Stimulated activated CD4-positive, alpha-beta T cell treated with anti-CD3 and anti-CD28 coated beads, TNF-alpha, amount 100 ng/mL, for 24 hours (primary cell): Measurements from ENCODE around the gene APLF.
"Not testable (repeated sequence)": the region's sequence is repeated elsewhere in the genome, so short reads cannot be mapped to it uniquely, and the experiment has no call there.

Experiments used
- DNase-seq, 3 experiments: peaks; one replicate each; pipeline ENCODE4 v3.0.0-alpha.2; 2020; ENCODE audit warnings: low read depth in 3 of 3

The APLF gene

DNA sequence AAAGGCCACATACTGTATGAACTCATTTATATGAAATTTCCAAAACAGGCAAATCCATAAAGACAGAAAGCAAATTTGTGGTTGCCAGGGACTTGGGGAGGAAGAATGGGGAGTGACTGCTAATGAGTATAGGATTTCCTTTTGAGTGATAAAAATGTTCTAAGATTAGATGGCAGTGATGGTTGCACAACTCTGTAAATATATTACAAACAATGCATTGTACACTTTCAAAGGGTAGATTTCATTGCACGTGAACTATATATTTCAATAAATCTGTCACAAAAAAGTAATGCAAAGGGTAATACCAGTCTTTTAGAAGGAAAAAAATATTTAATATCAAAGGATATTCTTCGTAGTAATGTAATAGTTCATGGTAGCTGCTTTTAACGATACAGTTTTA lies 112.3 kb downstream of the APLF start:
- DNase-seq, result no peak

DNA sequence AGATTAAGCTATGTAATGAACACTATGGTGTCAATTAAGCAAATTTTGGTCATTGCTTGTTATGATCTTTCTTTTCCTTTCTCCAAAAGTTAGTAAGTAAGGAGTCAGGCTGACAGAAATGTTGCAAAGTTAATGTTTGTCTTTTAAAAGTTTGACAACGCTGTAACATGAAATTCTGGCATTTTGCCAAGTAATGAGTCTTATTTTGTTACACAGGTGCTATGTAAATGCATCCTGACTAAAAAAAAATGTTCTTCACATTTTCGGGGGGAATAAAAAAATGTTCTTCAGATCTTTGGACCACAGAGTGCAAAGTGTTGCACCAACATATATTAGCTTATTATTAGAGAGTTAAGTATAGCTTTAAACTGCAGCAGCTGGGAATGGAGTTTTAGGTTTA lies 121.2 kb downstream of the APLF start:
- no peak for DNase-seq

DNA sequence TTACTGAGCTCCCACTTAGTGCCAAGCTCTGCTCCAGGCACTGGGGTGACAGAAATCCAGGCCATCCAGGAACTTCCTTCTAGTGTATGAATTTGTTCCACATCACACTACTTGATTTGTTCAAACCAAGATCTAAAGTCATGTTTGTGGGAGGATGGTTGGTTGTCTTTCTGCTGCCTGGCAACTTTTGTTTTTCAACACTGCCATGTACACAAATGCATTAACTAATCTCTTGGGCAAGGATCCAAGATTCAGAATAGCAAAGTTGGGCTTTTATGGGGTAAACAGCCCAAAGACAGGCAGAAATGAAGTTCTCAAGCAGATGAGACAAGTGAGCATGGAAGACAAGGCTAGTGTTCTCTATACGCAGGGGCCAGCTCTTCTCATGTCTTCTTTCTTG lies 122.6 kb downstream of the APLF start:
- no peak for DNase-seq

DNA sequence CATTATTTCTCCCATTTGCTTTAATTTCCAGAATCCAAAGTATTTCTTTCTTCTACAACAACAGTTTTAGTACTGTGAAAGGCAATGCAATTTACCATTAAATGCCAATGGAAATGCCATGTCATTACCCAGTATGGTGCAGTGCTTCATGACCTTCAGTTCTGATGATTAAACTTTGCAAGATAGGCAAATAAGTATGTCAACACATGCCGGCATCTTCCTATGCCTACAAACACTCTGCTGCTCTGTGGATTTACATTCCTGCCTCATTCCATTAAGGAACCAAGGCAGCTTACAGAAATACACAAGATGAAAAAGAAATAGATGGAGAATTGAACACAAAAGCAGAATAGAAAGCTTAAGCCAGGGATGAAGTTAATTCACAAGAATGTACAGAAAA lies 123.3 kb downstream of the APLF start:
- no peak for DNase-seq

DNA sequence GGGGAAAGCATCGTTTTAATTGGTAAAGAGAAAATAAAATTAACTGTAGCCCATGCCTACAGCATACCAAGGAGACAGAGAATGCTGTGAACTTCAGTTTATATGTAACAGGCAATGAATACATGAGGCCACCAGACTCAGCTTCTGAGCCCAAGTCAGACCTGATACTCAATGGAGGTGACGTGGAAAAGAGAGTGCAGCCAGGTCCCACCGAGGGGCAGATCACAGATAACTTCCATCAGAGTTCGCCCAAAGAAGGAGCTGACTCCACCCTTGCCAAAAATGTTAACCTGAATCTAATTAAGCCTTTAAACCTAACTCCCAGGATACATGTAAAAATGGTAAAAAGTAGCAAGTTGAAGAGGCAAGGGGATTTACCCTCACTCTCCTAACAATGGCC lies 123.8 kb downstream of the APLF start:
- no peak for DNase-seq

DNA sequence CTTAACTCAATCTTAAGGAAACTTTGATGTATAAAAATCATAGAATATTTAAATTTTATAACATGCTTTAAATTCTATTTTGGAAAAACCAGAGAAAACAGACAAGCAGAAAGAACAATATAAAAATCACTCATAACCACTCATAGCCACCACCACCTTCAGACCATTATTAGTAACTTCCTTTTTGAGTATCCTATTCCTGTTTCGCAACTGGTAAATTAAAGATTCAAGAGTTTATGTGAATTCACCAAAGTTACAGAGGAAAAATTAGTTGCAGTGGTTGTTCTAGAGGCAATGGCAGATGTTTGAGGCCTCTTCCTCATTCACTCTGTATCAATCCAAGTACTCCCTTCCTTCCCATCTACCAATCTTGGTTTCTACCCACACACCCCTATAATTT lies 126.7 kb downstream of the APLF start:
- DNase-seq, result no peak

DNA sequence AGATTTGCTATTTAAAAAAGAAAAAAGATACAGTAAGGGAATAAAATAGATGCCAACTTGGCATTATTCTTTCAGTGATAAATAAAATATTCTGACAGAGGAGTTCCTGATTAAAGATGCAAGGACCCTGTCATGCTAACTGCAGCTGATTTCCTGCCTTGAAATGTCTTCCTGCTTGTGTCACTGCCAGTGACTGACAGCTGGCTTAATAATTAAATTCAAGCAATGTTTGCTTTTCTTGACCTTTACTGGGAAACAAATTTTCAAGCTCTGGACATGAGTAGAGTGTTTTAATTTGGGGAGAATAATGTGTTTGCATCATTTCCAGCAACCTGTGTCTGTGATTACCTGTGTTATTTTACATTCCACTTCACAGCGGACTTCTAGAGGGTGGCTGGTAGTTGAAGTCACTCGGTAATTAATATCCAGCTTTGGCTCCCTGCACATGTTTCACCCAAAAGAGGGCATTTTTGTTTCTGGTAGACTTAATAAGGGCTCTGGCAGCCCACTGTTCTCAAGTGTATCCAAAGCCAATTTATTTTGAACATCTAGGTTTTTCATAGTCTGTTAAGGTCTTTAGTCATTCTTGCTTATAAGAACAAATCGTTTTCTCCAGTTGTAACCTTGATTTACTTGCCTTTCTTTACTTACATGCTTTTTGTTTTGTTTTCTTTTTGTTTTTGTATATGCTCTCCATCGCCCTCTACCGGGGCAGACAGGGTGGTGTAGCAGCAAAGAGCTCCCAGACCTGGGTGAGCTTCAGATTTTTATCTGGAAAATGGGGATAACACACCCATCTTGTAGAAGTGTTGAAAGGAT lies 127.5 kb downstream of the APLF start:
- DNase-seq, result peak; percentile 10 to 48 (median 13)

DNA sequence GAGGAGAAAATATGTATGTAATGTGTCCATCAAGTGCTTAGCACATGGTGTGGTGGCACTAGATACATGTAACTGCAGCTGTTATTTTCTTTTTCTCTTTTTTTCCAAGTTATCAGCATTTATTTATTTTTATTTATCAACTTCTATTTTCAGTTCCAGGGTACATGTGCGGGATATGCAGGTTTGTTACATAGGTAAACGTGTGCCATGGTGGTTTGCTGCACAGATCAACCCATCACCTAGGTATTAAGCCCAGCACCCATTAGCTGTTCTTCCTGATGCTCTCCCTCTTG lies 128.1 kb downstream of the APLF start:
- DNase-seq, result not testable (repeated sequence)

DNA sequence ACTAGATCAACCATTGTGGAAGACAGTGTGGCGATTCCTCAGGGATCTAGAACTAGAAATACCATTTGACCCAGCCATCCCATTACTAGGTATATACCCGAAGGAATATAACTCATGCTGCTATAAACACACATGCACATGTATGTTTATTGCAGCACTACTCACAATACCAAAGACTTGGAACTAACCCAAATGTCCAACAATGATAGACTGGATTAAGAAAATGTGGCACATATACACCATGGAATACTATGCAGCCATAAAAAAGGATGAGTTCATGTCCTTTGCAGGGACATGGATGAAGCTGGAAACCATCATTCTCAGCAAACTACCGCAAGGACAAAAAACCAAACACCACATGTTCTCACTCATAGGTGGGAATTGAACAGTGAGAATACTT lies 133.1 kb downstream of the APLF start:
- DNase-seq, result not testable (repeated sequence)

DNA sequence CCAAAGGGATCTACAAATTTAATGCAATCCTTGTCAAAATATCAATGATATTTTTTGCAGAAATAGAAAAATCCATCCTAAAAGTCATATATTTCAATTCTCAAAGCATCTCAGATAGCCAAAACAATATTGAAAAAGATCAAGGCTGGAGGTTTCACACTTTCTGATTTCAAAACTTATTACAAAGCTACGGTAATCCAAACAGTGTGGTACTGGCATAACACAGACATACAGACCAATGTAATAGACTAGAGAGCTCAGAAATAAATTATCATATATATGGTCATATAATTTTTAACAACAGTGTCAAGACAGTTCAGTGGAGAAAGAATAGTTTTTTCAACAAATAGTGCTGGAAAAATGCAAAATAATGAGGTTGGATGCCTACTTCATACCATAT lies 135.7 kb downstream of the APLF start:
- DNase-seq, result no peak

DNA sequence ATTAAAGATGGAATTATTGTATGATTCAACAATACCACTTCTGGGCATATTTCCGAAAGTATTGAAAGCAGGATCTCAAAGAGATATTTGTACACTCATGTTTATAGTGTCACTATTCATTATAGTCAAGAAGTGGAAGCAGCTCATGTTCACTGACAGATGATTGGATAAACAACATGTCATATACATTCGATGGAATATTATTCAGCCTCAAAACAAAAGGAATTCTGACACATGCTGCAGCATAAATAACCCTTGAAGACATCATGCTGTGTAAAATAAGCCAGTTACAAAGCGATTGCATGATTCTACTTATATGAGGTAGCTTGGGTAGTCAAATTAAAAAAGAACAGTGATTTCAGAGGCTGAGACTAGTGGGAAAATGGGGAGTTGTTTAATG lies 136.7 kb downstream of the APLF start:
- no peak for DNase-seq

DNA sequence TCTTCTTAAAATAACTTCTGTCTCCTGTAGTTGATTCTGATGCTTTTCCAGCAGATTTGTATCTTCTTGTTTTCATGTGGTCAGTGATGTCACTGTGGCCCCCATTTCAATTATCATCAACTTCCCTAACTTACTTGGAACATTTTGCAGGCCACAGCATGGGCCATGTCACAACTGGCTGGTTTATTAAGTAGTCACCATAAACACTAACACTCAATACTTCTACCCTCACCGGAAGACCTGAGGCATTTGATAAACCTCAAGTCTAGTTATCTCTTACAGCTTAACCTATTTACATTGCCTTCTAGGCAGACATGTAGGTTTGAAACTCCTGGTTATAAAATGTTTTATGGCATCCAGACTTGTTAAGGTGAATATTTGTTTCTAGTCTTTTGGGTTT lies 138.6 kb downstream of the APLF start:
- no peak for DNase-seq

DNA sequence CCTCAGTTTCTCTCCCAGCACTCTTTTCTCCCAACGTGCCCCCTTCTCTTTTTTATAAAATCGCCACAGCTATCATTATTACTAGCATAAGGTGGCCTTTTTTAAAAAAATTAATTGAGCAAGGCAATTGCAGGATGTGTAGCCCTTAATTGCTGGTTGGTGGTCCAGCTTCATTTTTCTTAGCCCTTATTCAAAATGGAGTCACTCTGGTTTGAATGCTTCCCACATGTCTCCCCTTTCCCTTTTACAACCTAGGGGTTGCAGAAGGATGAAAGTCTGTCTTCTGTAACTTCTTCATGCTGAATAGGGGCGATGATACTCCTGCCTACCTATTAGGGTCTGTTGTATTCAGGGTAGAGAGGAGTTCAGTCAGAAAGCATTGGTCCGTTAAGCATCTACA lies 139.4 kb downstream of the APLF start:
- DNase-seq, result no peak

DNA sequence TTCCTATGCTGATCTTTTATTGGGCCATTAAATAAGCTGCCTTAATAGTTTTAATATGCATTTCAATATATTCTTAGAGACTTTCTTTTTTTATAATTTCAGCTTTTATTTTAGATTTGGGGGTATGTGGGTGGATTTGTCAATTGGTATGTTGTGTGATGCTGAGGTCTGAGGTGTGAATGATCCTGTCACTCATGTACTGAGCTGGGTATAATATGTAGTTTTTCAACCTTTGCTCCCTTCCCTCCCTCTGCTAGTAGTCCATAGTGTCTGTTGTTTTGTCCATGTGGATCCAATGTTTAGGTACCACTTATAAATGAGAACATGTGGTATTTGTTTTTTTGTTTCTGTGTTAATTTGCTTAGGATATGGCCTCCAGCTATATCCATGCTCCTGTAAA lies 140.5 kb downstream of the APLF start:
- DNase-seq, result no peak

DNA sequence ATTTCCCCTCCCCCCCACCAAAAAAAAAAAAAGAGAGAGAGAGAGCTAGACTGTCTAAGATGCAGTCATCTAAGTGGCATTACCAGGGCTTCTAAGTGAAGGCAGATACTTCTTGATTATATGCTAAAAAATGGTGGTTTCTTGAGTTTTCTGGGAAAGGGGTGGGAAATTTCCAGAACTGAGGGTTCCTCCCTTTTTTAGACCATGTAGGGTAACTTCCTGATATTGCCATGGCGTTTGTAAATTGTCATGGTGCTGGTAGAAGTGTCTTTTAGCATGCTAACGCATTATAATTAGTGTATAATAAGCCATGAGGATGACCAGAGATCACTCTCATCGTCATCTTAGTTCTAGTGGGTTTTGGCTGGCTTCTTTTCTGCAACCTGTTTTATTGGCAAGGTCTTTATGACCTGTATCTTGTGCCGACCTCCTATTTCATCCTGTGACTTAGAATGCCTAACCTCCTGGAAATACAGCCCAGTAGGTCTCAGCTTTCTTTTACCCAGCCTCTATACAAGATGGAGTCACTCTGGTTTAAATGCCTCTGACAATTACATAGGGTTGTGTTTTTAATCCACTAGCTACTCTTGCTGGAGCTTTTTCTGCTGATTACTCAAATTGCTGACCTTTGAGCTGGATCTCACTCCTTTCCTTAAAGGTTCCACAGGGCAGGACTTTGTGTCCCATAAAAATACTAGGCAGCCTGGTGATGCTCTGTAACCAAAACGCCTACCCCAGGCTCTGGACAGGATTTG lies 145.6 kb downstream of the APLF start:
- DNase-seq, result no peak

DNA sequence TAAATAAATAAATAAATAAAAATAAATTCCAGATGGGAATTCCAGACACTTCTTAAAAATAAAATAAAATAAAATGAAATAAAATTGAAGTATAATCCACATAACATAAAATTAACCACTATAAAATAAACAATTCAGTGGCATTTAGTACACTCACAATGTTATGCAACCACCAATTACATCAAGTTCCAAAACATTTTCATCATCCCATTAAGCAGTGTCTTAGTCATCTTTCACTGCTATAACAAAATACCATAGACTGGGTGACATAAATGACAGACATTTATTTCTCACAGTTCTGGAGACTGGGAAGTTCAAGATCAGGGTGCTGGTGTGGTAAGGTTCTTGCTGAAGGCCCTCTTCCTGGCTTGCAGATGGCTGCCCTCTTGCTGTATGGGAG lies 153.4 kb downstream of the APLF start:
- no peak for DNase-seq

DNA sequence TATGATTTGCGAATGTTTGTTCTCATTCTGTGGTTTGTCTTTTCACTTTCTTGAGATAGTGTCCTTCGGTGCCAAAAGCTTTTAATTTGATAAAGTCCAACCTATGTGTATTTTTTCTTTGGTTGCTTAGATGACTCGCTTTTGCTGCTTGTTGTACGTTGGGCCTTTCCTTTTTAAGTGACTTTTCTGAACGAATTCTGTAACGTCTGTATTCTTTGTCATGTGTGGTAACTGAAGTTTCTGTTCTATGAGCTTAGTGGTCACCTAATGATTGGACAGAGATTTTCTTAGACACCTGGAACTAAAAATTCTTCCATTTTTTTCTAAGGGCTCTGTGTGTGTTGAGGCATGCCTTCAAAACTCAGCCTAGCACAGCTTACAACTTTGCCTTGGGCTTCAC lies 156.4 kb downstream of the APLF start:
- no peak for DNase-seq

DNA sequence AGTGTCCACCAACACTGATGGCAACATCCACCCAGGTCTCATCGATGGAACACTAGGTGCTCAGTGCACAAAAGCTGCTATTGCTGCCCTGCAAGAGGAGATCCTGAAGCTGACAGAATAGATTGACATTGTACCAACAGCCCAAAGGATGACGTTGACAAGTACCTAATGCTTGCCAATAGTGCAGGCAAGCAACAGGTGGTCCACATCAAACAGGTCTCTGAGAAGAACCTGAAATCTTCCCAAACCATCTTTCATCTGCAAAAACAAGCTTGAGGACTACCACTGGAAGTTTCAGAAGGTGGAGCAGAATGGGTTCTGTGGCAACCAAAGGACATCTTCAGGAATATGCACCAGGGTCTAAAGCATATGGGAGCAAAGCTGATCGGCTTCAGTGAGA lies 160.2 kb downstream of the APLF start:
- DNase-seq, result no peak
